ENCODE results near the gene HIPK2.

Gene HIPK2

GRCh38 chr7:139715194-139715815, 62.5 kb downstream of the HIPK2 start:
- no peak for DNase-seq (ENCODE audit: low read depth in 3 of 3)

GRCh38 chr7:139714163-139714901, 63.5 kb downstream of the HIPK2 start:
- no peak for DNase-seq (ENCODE audit: low read depth in 3 of 3)

- no peak for DNase-seq (ENCODE audit: low read depth in 3 of 3)
These were observed 64.2 kb downstream of the HIPK2 start for GRCh38 chr7:139713526-139714162.

GRCh38 chr7:139713061-139713460, 64.7 kb downstream of the HIPK2 start:
- DNase-seq (ENCODE audit: low read depth in 3 of 3) = no peak

GRCh38 chr7:139711991-139712743, 65.6 kb downstream of the HIPK2 start:
- no peak for DNase-seq (ENCODE audit: low read depth in 3 of 3)

- DNase-seq (ENCODE audit: low read depth in 3 of 3) = no peak
These were observed 67.8 kb downstream of the HIPK2 start for GRCh38 chr7:139710036-139710435.

GRCh38 chr7:139709485-139709884, 68.3 kb downstream of the HIPK2 start:
- no peak for DNase-seq (ENCODE audit: low read depth in 3 of 3)

GRCh38 chr7:139708541-139708940, 69.3 kb downstream of the HIPK2 start:
- no peak for DNase-seq (ENCODE audit: low read depth in 3 of 3)

GRCh38 chr7:139706837-139707236, 71.0 kb downstream of the HIPK2 start:
- no peak for DNase-seq (ENCODE audit: low read depth in 3 of 3)

- no peak for DNase-seq (ENCODE audit: low read depth in 3 of 3)
These were observed 73.4 kb downstream of the HIPK2 start for GRCh38 chr7:139704308-139704879.

GRCh38 chr7:139703487-139704307, 74.1 kb downstream of the HIPK2 start:
- DNase-seq (ENCODE audit: low read depth in 3 of 3) = no peak

GRCh38 chr7:139702811-139703486, 74.8 kb downstream of the HIPK2 start:
- no peak for DNase-seq (ENCODE audit: low read depth in 3 of 3)

- no peak for DNase-seq (ENCODE audit: low read depth in 3 of 3)
These were observed 75.5 kb downstream of the HIPK2 start for GRCh38 chr7:139702313-139702731.

GRCh38 chr7:139701908-139702307, 75.9 kb downstream of the HIPK2 start:
- no peak for DNase-seq (ENCODE audit: low read depth in 3 of 3)

GRCh38 chr7:139700505-139701235, 77.1 kb downstream of the HIPK2 start:
- DNase-seq (ENCODE audit: low read depth in 3 of 3) = no peak

GRCh38 chr7:139699640-139700504, 77.9 kb downstream of the HIPK2 start:
- DNase-seq (ENCODE audit: low read depth in 3 of 3) = no peak

- DNase-seq (ENCODE audit: low read depth in 3 of 3) = no peak
These were observed 79.0 kb downstream of the HIPK2 start for GRCh38 chr7:139698844-139699243.

GRCh38 chr7:139698278-139698677, 79.5 kb downstream of the HIPK2 start:
- no peak for DNase-seq (ENCODE audit: low read depth in 3 of 3)

GRCh38 chr7:139697056-139697455, 80.7 kb downstream of the HIPK2 start:
- DNase-seq (ENCODE audit: low read depth in 3 of 3) = no peak

Measured in stimulated activated CD4-positive, alpha-beta T cell treated with anti-CD3 and anti-CD28 coated beads, TNF-alpha, amount 100 ng/mL, for 24 hours (primary cell).